GM18505 (cell line): ENCODE measurements around the gene RNU5D-1.

ENCODE experiments used
- ATAC-seq: cut with Tn5 transposase; IDR thresholded peaks from one replicate; pipeline ENCODE4 v1.9.1; 2021; ENCODE audit not compliant: unreplicated experiment
- POLR2A ChIP-seq: IDR thresholded peaks from 4 replicates; pipeline ENCODE4 v1.6.1; 2011; ENCODE audit warnings: borderline replicate concordance; ENCODE audit not compliant: insufficient read depth, insufficient read length; ENCODE audit errors: extremely low read depth

The RNU5D-1 gene

GRCh38 chr1:44720281-44720680 is 10.7 kb downstream of the RNU5D-1 start:
- TF ChIP-seq POLR2A: no peak
- ATAC-seq: no peak

GRCh38 chr1:44719318-44719717 is 11.7 kb downstream of the RNU5D-1 start:
- ATAC-seq: no peak
- no peak for TF ChIP-seq POLR2A

GRCh38 chr1:44718091-44718490 is 12.9 kb downstream of the RNU5D-1 start:
- no peak for ATAC-seq
- TF ChIP-seq POLR2A: no peak

GRCh38 chr1:44717653-44718052 is 13.3 kb downstream of the RNU5D-1 start:
- no peak for TF ChIP-seq POLR2A
- no peak for ATAC-seq

GRCh38 chr1:44717156-44717555 is 13.8 kb downstream of the RNU5D-1 start:
- no peak for TF ChIP-seq POLR2A
- ATAC-seq: no peak

- ATAC-seq: no peak
These were observed 15.9 kb downstream of the RNU5D-1 start for GRCh38 chr1:44714944-44715571.

GRCh38 chr1:44714532-44714931 is 16.4 kb downstream of the RNU5D-1 start:
- ATAC-seq: no peak
- no peak for TF ChIP-seq POLR2A

More at GRCh38 chr1:44714944-44715571, 15.9 kb downstream of the RNU5D-1 start:
- TF ChIP-seq POLR2A: no peak

GRCh38 chr1:44713321-44713781 is 17.6 kb downstream of the RNU5D-1 start:
- TF ChIP-seq POLR2A: no peak
- no peak for ATAC-seq

- TF ChIP-seq POLR2A: no peak
- ATAC-seq: no peak
These were observed 22.8 kb downstream of the RNU5D-1 start for GRCh38 chr1:44707959-44708831.

GRCh38 chr1:44707112-44707881 is 23.7 kb downstream of the RNU5D-1 start:
- ATAC-seq: no peak
- TF ChIP-seq POLR2A: no peak

- ATAC-seq: no peak
- TF ChIP-seq POLR2A: no peak
These were observed 25.0 kb downstream of the RNU5D-1 start for GRCh38 chr1:44705938-44706337.

GRCh38 chr1:44705470-44705869 is 25.5 kb downstream of the RNU5D-1 start:
- TF ChIP-seq POLR2A: no peak
- no peak for ATAC-seq

- TF ChIP-seq POLR2A: no peak
- ATAC-seq: no peak
These were observed 29.8 kb downstream of the RNU5D-1 start for GRCh38 chr1:44701141-44701573.
